Stimulated activated CD4-positive, alpha-beta T cell treated with anti-CD3 and anti-CD28 coated beads, Interleukin-15, amount 100 ng/mL, for 1 hour (primary cell): ENCODE data around the gene CLUH.

Experiments used
- DNase-seq, 2 donors: peaks; one replicate each; pipeline ENCODE4 v3.0.0-alpha.2; 2020; ENCODE audit warnings: low read depth in 1 of 2, low spot score in 1 of 2

CLUH gene

DNA sequence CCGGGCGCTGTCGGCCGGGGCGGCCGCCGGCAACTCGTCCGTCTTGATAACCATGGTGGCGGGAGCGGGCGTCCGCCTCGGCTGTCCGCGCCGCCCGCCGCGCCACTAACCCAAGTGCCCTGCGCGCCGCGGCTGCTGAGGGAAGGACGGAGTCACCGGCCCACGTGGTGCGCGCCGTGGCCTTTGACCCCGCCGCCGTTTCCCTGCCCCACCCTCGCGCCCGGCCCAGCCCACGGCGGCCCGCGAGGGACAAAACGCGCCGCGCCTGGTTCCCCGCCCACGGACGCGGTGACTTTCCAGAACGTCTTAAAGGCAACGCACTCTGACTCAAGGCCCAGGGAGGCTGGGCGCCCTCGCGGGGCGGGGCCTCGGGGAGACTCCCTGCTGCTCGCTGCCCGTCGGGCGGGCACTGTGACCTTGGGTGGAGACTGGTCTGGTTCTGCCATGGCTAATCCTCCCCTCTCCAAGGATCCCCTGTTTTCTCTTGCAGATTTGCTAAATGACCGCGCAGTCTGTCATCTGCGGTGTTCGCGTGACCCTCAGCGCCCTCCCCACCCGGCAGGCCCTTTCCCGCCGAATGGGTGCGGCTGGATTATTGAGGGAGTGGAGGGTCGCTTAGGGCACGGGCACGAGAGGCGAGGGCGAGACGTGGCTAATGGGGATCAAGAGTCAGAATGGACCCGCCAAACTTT lies at the start of gene CLUH:
CLUH (minus strand) TSS at position 157 of the 692 bp plus-strand sequence; CDS start at position 54, 103 bp downstream.
- DNase-seq: peak; percentile 95 to 97

DNA sequence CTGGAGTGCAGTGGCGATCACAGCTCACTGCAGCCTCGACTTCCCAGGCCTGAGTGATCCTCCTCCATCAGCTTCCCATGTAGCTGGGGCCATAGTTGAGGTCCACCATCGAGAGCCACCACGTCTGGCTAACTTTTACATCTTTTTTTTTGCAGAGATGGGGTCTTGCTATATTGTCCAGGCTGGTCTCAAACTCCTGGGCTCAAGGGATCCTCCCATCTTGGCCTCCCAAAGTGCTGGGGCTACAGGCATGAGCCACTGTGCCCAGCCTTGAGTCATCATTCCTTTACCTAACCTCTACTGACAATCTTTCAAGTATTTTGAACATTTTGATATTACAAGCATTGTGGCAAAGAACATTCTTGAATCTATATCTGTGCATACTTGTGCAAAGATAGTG lies 47.3 kb upstream of the CLUH start:
- no peak for DNase-seq

GRCh38 chr17:2755891-2756724 lies 44.5 kb upstream of the CLUH start:
- DNase-seq: no peak

- DNase-seq: no peak
These were observed 39.9 kb upstream of the CLUH start for GRCh38 chr17:2751491-2751890.

GRCh38 chr17:2750721-2751120 lies 39.2 kb upstream of the CLUH start:
- no peak for DNase-seq

GRCh38 chr17:2749784-2750181 lies 38.2 kb upstream of the CLUH start:
- DNase-seq: peak; percentile 48 to 64

GRCh38 chr17:2749058-2749783 lies 37.7 kb upstream of the CLUH start, which contains the start of gene CCDC92B:
Gene CCDC92B (minus strand): TSS chr17:2749652. CDS start chr17:2735145, 14,507 bp downstream.
- no peak for DNase-seq

DNA sequence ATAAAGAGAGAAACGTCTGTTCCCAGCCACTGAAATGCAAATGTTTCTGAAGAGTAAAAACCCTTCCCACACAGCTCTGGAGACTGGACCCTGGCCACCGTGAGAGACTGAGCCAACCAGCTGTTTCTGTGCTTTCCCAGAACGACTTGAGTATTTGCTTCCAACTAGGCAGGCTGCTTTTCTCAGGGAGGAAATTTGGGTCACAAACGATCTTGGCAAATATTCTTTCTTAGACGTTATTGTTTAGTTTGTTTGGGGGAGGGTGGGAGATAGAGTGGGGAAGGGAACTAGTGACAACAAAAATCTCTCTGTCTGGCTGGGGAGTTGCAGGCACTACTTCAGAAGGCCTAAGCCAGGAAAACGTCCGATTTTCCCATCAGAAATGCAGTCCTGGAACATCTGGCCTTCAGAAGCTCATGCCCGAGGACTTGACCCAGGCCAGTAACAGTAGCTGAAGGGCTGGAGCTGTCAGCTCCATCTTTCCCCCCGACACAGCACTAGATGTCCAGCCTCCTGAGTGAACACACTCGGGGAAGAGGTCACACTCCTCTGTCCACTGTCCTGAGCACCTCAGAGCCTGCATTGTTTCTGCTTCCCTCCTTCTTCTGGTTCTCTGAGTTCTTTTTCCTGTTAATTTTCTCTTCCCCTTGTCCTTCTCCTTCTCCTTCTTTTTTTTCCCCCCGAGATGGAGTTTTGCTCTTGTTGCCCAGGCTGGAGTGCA lies 33.9 kb upstream of the CLUH start:
- no peak for DNase-seq

DNA sequence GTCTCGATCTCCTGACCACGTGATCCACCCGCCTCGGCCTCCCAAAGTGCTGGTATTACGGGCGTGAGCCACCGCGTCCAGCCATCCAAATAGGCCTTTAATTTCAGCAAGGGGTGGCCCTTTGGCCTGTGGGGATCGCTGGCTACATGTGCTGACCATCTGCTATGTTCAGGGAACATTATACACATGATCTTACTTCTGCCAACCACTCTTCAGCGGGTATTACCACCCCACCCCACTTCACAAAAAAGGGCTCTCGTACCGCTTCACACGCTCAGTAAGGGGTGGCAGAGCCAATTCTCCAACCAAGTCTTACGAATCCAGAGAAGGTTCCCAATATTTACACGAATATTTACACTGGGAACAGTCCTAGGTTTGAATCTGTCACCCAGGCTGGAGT lies 26.1 kb upstream of the CLUH start:
- no peak for DNase-seq

DNA sequence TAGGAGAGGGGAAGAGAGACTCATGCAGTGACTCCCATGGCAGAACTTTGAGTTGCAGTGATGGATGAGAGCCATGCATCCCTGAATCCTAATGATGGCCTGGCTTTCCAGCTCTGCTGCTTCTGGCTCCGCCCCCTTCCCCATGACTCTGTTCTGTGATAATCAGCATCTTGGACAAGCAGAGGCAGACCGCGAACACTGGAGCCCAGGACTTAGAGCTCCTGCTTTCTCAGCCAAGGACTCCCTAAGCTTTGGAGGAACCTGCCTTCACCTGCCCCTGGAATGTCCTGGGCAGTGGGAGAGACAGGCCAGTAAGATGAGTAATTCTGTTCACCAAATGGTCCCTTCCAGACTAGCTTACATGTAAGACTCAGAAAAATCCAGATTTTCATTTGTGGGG lies 25.4 kb upstream of the CLUH start:
- no peak for DNase-seq

GRCh38 chr17:2735896-2736295 lies 24.3 kb upstream of the CLUH start:
- no peak for DNase-seq

DNA sequence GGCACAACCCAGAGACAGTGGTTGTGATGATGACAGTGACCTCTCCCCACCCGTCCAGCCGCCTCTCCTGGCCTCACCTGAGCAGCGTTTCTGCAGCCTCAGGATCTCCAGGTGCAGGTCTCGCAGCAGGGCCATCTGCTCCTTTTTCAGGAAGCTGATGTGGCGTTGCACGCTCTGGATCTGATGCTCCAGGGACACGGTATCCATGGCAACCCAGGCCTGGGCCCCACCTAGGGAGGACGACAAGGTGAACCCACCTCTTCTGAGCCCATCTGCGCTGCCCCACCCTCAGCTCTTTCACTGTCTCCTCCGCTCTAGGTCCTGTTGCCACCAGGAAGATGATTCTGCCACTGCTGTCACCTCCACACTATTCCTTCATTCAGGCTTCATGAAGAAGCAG lies 23.4 kb upstream of the CLUH start:
- DNase-seq: no peak

- DNase-seq: no peak
These were observed 20.2 kb upstream of the CLUH start for GRCh38 chr17:2731807-2732206.

- no peak for DNase-seq
These were observed 19.3 kb upstream of the CLUH start for GRCh38 chr17:2730764-2731353.

- peak in 1 of 2 donors; percentile 36 for DNase-seq
These were observed 13.2 kb upstream of the CLUH start for GRCh38 chr17:2724784-2725164.

DNA sequence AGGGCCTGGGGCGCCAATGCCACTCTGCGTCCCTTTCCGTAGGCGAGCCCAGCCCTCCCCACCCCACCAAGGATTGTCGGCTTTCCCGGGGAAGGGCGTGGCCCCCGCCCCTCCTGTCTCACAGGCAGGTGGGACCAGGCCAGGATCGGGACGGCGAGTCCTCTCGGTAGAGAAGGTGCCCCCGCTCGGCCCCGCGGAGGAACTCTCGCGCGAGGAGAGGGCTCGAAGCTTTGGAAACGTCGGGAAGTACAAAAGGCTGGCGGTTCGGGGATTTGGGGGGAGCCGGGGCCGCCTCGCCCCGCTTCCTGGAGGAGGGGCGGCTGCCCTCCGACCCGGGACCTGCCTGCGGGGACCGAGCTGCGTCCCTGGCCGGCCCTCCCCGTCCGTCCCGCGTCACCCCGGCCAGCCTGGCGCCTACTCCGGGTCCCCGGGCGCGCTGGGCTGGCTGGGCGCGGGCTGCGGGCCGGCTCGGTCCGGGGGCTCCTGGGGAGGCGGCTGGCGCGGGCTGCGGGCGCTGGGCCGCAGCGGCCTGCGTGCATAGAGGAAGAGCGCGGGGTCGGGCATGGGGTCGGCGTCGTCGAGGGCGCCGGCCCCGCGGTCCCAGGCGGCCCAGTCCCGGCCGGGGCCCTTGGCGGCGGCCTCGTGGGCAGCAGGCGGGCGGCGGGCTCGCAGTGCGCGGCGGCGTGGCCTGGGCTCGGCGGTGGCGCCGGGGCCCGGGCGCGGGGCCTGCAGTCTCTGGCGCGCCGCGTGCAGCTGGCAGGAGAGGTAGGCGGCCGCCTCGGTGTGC lies 12.6 kb upstream of the CLUH start:
- DNase-seq: no peak

GRCh38 chr17:2723505-2723996 lies 12.0 kb upstream of the CLUH start:
- DNase-seq: no peak

- DNase-seq: no peak
These were observed 11.0 kb upstream of the CLUH start for GRCh38 chr17:2722611-2723010.

GRCh38 chr17:2721603-2722002 lies 10.0 kb upstream of the CLUH start:
- no peak for DNase-seq

- no peak for DNase-seq
These were observed 8.3 kb upstream of the CLUH start for GRCh38 chr17:2719861-2720260.
